GM12891 (cell line): Measurements from ENCODE around the gene YES1.

Experiments
- POLR2A ChIP-seq: IDR thresholded peaks from 2 replicates; pipeline ENCODE4 v1.6.1; 2011; ENCODE audit warnings: low read depth, low read length, control low read depth
- TAF1 ChIP-seq: IDR thresholded peaks from 2 replicates; pipeline ENCODE4 v1.6.1; 2011; ENCODE audit warnings: low read depth, low read length, control low read depth

DNA sequence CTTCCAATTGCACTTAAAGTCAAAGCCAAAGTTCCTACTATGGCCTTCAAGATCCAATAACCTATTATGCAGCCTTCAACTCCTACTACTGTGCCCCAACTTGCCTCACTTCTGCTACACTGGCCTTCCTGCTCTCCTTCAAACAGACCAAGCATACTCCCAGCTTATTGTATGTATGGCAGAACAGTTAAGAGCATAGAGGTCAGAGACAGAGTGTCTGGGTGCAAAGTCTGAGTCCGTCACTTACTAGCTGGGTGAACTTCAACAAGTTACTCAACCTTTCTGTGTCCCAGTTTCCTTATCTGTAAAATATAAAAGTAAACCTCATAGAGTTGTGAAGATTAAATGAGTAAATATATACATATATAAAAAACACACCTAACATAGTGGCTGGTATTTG, 37.2 kb downstream of the YES1 start:
- TF ChIP-seq POLR2A: no peak
- no peak for TF ChIP-seq TAF1
